ENCODE measurements around the gene PTCD2.

Gene PTCD2

GRCh38 chr5:72408127-72408526, 88.0 kb downstream of the PTCD2 start (continued):
- TF ChIP-seq CSRNP3 (CRISPR knock-in tag; IDR thresholded peaks at IDR 0.05) (no peak), ZC3H10 (CRISPR knock-in tag; IDR thresholded peaks at IDR 0.05) (no peak), ESRRG (CRISPR knock-in tag; IDR thresholded peaks at IDR 0.05) (no peak), PPARA (CRISPR knock-in tag; IDR thresholded peaks at IDR 0.05; ENCODE audit: borderline replicate concordance) (no peak), ARNTL (CRISPR knock-in tag; IDR thresholded peaks at IDR 0.05; ENCODE audit: borderline replicate concordance, low read depth) (no peak)

DNA sequence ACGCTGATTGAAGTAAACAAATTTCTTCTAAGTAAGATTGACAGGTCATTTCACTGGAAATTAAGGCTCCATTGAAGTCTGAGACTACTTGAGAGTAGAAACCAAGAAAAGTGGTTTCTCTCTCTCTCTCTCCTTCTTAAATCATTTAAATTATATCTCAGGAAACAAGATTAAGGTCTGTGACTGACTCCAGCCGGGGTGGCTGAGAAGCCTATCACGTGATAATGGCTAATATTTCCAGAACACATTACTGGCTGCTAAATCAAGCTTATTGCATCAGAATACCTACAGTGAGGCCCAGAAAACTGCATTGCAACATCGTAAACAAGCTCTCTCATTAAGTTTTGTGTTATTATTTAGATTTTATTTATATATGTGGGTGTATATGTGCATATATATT, 88.4 kb downstream of the PTCD2 start:
- ATAC-seq: no peak
- TF ChIP-seq ZFP3 (CRISPR knock-in tag; IDR thresholded peaks at IDR 0.05) (no peak), PPARA (CRISPR knock-in tag; IDR thresholded peaks at IDR 0.05; ENCODE audit: borderline replicate concordance) (no peak), CREB5 (CRISPR knock-in tag; IDR thresholded peaks at IDR 0.05; ENCODE audit: low read depth) (no peak), TCF4 (CRISPR knock-in tag; IDR thresholded peaks at IDR 0.05; ENCODE audit: borderline replicate concordance) (no peak), ZNF70 (CRISPR knock-in tag; IDR thresholded peaks at IDR 0.05) (no peak), ZFP30 (CRISPR knock-in tag; IDR thresholded peaks at IDR 0.05) (no peak), CSRNP3 (CRISPR knock-in tag; IDR thresholded peaks at IDR 0.05) (no peak), PATZ1 (CRISPR knock-in tag; IDR thresholded peaks at IDR 0.05; ENCODE audit: borderline replicate concordance) (no peak), GLIS3 (CRISPR knock-in tag; IDR thresholded peaks at IDR 0.05) (no peak), ISL1 (CRISPR knock-in tag; IDR thresholded peaks at IDR 0.05) (no peak), OSR1 (CRISPR knock-in tag; IDR thresholded peaks at IDR 0.05) (no peak), RARB (CRISPR knock-in tag; IDR thresholded peaks at IDR 0.05) (no peak), ZNF8 (CRISPR knock-in tag; IDR thresholded peaks at IDR 0.05) (no peak), ZNF565 (CRISPR knock-in tag; conservative IDR thresholded peaks at IDR 0.05; ENCODE audit: low read depth) (no peak), TOX (CRISPR knock-in tag; IDR thresholded peaks at IDR 0.05; ENCODE audit: borderline replicate concordance) (no peak)
- TF ChIP-seq, protein P1, sequence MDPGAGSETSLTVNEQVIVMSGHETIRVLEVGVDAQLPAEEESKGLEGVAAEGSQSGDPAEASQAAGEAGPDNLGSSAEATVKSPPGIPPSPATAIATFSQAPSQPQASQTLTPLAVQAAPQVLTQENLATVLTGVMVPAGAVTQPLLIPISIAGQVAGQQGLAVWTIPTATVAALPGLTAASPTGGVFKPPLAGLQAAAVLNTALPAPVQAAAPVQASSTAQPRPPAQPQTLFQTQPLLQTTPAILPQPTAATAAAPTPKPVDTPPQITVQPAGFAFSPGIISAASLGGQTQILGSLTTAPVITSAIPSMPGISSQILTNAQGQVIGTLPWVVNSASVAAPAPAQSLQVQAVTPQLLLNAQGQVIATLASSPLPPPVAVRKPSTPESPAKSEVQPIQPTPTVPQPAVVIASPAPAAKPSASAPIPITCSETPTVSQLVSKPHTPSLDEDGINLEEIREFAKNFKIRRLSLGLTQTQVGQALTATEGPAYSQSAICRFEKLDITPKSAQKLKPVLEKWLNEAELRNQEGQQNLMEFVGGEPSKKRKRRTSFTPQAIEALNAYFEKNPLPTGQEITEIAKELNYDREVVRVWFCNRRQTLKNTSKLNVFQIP (CRISPR knock-in tag; IDR thresholded peaks at IDR 0.05; ENCODE audit: borderline replicate concordance, low read depth): no peak
- TF ChIP-seq, protein P2, sequence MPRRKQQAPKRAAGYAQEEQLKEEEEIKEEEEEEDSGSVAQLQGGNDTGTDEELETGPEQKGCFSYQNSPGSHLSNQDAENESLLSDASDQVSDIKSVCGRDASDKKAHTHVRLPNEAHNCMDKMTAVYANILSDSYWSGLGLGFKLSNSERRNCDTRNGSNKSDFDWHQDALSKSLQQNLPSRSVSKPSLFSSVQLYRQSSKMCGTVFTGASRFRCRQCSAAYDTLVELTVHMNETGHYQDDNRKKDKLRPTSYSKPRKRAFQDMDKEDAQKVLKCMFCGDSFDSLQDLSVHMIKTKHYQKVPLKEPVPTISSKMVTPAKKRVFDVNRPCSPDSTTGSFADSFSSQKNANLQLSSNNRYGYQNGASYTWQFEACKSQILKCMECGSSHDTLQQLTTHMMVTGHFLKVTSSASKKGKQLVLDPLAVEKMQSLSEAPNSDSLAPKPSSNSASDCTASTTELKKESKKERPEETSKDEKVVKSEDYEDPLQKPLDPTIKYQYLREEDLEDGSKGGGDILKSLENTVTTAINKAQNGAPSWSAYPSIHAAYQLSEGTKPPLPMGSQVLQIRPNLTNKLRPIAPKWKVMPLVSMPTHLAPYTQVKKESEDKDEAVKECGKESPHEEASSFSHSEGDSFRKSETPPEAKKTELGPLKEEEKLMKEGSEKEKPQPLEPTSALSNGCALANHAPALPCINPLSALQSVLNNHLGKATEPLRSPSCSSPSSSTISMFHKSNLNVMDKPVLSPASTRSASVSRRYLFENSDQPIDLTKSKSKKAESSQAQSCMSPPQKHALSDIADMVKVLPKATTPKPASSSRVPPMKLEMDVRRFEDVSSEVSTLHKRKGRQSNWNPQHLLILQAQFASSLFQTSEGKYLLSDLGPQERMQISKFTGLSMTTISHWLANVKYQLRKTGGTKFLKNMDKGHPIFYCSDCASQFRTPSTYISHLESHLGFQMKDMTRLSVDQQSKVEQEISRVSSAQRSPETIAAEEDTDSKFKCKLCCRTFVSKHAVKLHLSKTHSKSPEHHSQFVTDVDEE (CRISPR knock-in tag; IDR thresholded peaks at IDR 0.05): no peak
